Stimulated activated CD4-positive, alpha-beta T cell treated with anti-CD3 and anti-CD28 coated beads, Interleukin-1b, Interleukin-23, amount 100 ng/mL, for 4 hours (primary cell): ENCODE measurements around the gene SNRNP70.
"Not testable (repeated sequence)": the region's sequence is repeated elsewhere in the genome, so short reads cannot be mapped to it uniquely, and the experiment has no call there.

ENCODE experiments used
- DNase-seq, 2 donors: peaks; one replicate each; pipeline ENCODE4 v3.0.0-alpha.2; 2020; ENCODE audit warnings: low read depth in 2 of 2

SNRNP70 gene

GRCh38 chr19:49120325-49120683 is 35.1 kb downstream of the SNRNP70 start:
- DNase-seq: no peak

GRCh38 chr19:49120868-49121267 is 35.6 kb downstream of the SNRNP70 start:
- no peak for DNase-seq

- DNase-seq: not testable (repeated sequence)
Measured at GRCh38 chr19:49121841-49122240, 36.6 kb downstream of the SNRNP70 start.

GRCh38 chr19:49123285-49123684 is 38.0 kb downstream of the SNRNP70 start:
- not testable (repeated sequence) for DNase-seq

- DNase-seq: no peak
Measured at GRCh38 chr19:49125025-49125731, 39.9 kb downstream of the SNRNP70 start.

- DNase-seq: no peak
Measured at GRCh38 chr19:49126575-49126974, 41.3 kb downstream of the SNRNP70 start.

GRCh38 chr19:49127225-49127624 is 42.0 kb downstream of the SNRNP70 start:
- not testable (repeated sequence) for DNase-seq

GRCh38 chr19:49127674-49128544 is 42.7 kb downstream of the SNRNP70 start:
- peak; percentile 91 to 93 for DNase-seq

- no peak for DNase-seq
Measured at GRCh38 chr19:49128545-49129237, 43.4 kb downstream of the SNRNP70 start.

GRCh38 chr19:49129238-49129583 is 44.0 kb downstream of the SNRNP70 start:
- DNase-seq: no peak

- no peak for DNase-seq
Measured at GRCh38 chr19:49130325-49130724, 45.1 kb downstream of the SNRNP70 start.

- no peak for DNase-seq
Measured at GRCh38 chr19:49132974-49133609, 47.8 kb downstream of the SNRNP70 start.

- DNase-seq: peak; percentile 47 to 55
Measured at GRCh38 chr19:49133621-49134454, 48.6 kb downstream of the SNRNP70 start.

GRCh38 chr19:49135686-49136085 is 50.4 kb downstream of the SNRNP70 start:
- no peak for DNase-seq

- no peak for DNase-seq
Measured at GRCh38 chr19:49136771-49137171, 51.5 kb downstream of the SNRNP70 start.

GRCh38 chr19:49140951-49141350 is 55.7 kb downstream of the SNRNP70 start:
- DNase-seq: no peak

GRCh38 chr19:49141352-49141751 is 56.1 kb downstream of the SNRNP70 start:
- DNase-seq: no peak

GRCh38 chr19:49142866-49143335 is 57.6 kb downstream of the SNRNP70 start:
- peak in 1 of 2 donors; percentile 55 for DNase-seq

GRCh38 chr19:49145573-49146407 is 60.5 kb downstream of the SNRNP70 start:
- DNase-seq: peak; percentile 72 to 78

- not testable (repeated sequence) for DNase-seq
Measured at GRCh38 chr19:49146408-49146770, 61.1 kb downstream of the SNRNP70 start.
